Endothelial cell of umbilical vein (primary cell): ENCODE data around the gene HDAC9. TPM values are rescaled to one million over a fixed set of nuclear protein-coding genes. Genes with fewer than 3 reads are reported as not detected.

Experiments used
- BruUV-seq: library from RNA; stranded (reverse); fragments of 400-500 nt; replicated peaks from 2 replicates; lab custom pipeline; 2021; lab: Mats Ljungman, UMichigan
- CTCF ChIA-PET: fragments of 300-600, 350-600 bp; sonication (Branson Sonifier 250); formaldehyde crosslinking; loops from one replicate; lab custom pipeline; 2021; ENCODE audit warnings: antibody characterized with exemption, inconsistent platforms; lab: Charles Lee
- POLR2A ChIA-PET: fragments of 300-600, 350-600 bp; sonication (Branson Sonifier 250); formaldehyde crosslinking; loops from one replicate; lab custom pipeline; 2021; ENCODE audit warnings: antibody characterized with exemption, inconsistent platforms; lab: Charles Lee
- DNase-seq: peaks from one replicate; pipeline ENCODE4 v3.0.0-alpha.2; 2011; ENCODE audit warnings: low read depth, low spot score
- FAIRE-seq: peaks from 2 replicates; lab custom pipeline; 2011; peaks lifted over from hg19 to GRCh38; lab: Jason Lieb, UNC
- H2AFZ ChIP-seq: 2 replicates; pipeline ENCODE4 v1.6.0; 2012; ENCODE audit warnings: low read depth, low read length, control low read depth, inconsistent platforms
- H3K27ac ChIP-seq: 2 replicates; pipeline ENCODE4 v1.5.1; 2011; ENCODE audit warnings: low read depth, mild to moderate bottlenecking, control low read depth, low read length, moderate library complexity; ENCODE audit not compliant: insufficient read depth
- H3K27me3 ChIP-seq, 2 experiments: 2 replicates each; pipeline versions ENCODE4 v1.6.0 to v1.6.1; 2011; ENCODE audit warnings: low read length in 2 of 2, mixed read lengths in 1 of 2; ENCODE audit not compliant: control insufficient read depth in 2 of 2, insufficient read depth in 2 of 2
- H3K36me3 ChIP-seq, 2 experiments: 2 replicates in 1 of 2; 3 replicates in 1 of 2; pipeline ENCODE4 v1.5.1; 2011; ENCODE audit warnings: low read length in 2 of 2, mild to moderate bottlenecking in 1 of 2, moderate library complexity in 1 of 2; ENCODE audit not compliant: control insufficient read depth in 2 of 2, insufficient read depth in 2 of 2; ENCODE audit errors: extremely low read depth in 1 of 2
- H3K4me1 ChIP-seq: 3 replicates; pipeline ENCODE4 v1.5.1; 2011; ENCODE audit warnings: mild to moderate bottlenecking, low read length; ENCODE audit not compliant: control insufficient read depth, insufficient read depth; ENCODE audit errors: extremely low read depth
- H3K4me2 ChIP-seq: 2 replicates; pipeline ENCODE4 v1.6.1; 2011; ENCODE audit warnings: low read length, control low read depth, mixed read lengths; ENCODE audit not compliant: insufficient read depth
- H3K4me3 ChIP-seq, 3 experiments: fragments of 200-600 bp in 1 of 3; sonication (generic), shearing (Covaris generic) in 1 of 3; replicated peaks in 1 of 3; 2 replicates each; pipeline ENCODE4 v1.5.1; 2011 to 2016; ENCODE audit warnings: control low read depth in 3 of 3, low read length in 3 of 3, mild to moderate bottlenecking in 2 of 3, inconsistent platforms in 1 of 3, low read depth in 1 of 3, moderate library complexity in 1 of 3; ENCODE audit not compliant: insufficient read depth in 1 of 3
- H3K79me2 ChIP-seq: 2 replicates; pipeline ENCODE4 v1.6.0; 2012; ENCODE audit warnings: low read length, inconsistent platforms; ENCODE audit not compliant: control insufficient read depth, insufficient read depth
- H3K9ac ChIP-seq: replicated peaks from 2 replicates; pipeline ENCODE3; 2011; ENCODE audit warnings: low read length, control low read depth; ENCODE audit not compliant: insufficient read depth; ENCODE audit errors: extremely low read depth
- H3K9me1 ChIP-seq: replicated peaks from 3 replicates; pipeline ENCODE4 v1.6.0; 2011; ENCODE audit warnings: mild to moderate bottlenecking, low read length; ENCODE audit not compliant: control insufficient read depth, insufficient read depth; ENCODE audit errors: extremely low read depth
- H3K9me3 ChIP-seq: replicated peaks from 2 replicates; pipeline ENCODE4 v1.5.1; 2012; ENCODE audit warnings: low read length, inconsistent platforms; ENCODE audit not compliant: control insufficient read depth, insufficient read depth
- H4K20me1 ChIP-seq: replicated peaks from 2 replicates; pipeline ENCODE3; 2011; ENCODE audit warnings: mild to moderate bottlenecking, low read length; ENCODE audit not compliant: control insufficient read depth, insufficient read depth; ENCODE audit errors: extremely low read depth
- CTCF ChIP-seq, 2 donors: IDR thresholded peaks; 1 replicate in 1 of 2; 2 replicates in 1 of 2; pipeline ENCODE4 v1.5.1; 2011; ENCODE audit warnings: low read length in 2 of 2, mild to moderate bottlenecking in 2 of 2, moderate library complexity in 2 of 2, control low read depth in 1 of 2, inconsistent platforms in 1 of 2, low read depth in 1 of 2; ENCODE audit not compliant: insufficient read depth in 1 of 2; ENCODE audit errors: extremely low read depth in 1 of 2
- EZH2 ChIP-seq: IDR thresholded peaks from 2 replicates; pipeline ENCODE4 v1.6.1; 2012; ENCODE audit warnings: borderline replicate concordance, low read depth, mild to moderate bottlenecking, moderate library complexity, low read length, inconsistent platforms; ENCODE audit not compliant: severe bottlenecking
- FOS ChIP-seq: IDR thresholded peaks from 2 replicates; pipeline ENCODE4 v1.6.1; 2011; ENCODE audit warnings: mild to moderate bottlenecking, low read length, moderate library complexity, borderline replicate concordance; ENCODE audit not compliant: insufficient read depth
- GATA2 ChIP-seq: IDR thresholded peaks from 2 replicates; pipeline ENCODE4 v1.7.0; 2011; ENCODE audit warnings: low read depth, mild to moderate bottlenecking, moderate library complexity, mixed read lengths, low read length; ENCODE audit not compliant: insufficient read length, insufficient read depth
- JUN ChIP-seq: IDR thresholded peaks from 2 replicates; pipeline ENCODE4 v1.6.1; 2011; ENCODE audit warnings: borderline replicate concordance, low read depth; ENCODE audit not compliant: insufficient read length, insufficient read depth
- MAX ChIP-seq: IDR thresholded peaks from 2 replicates; pipeline ENCODE4 v1.6.1; 2011; ENCODE audit not compliant: insufficient read depth, insufficient read length
- MYC ChIP-seq: IDR thresholded peaks from one replicate; pipeline ENCODE4 v1.6.1; 2011; ENCODE audit warnings: mild to moderate bottlenecking, low read depth, low read length
- POLR2A ChIP-seq: IDR thresholded peaks from 2 replicates; pipeline ENCODE4 v1.6.1; 2012; ENCODE audit warnings: low read depth, mild to moderate bottlenecking, control low read depth, low read length
- POLR2AphosphoS5 ChIP-seq: IDR thresholded peaks from 2 replicates; pipeline ENCODE4 v1.6.1; 2012; ENCODE audit warnings: low read depth, mild to moderate bottlenecking, control low read depth, low read length, moderate library complexity; ENCODE audit not compliant: insufficient read depth
- dilution Hi-C: fragments of 300-500 bp; cut with MboI; formaldehyde crosslinking; loops from one replicate; pipeline ENCODE4 v1.15.0; 2019; ENCODE audit warnings: low sequenced_read_pairs; ENCODE audit not compliant: extremely low pct_ligation_motif_present
- intact Hi-C: fragments of 100-400 bp; cut with micrococcal nuclease; formaldehyde crosslinking; loops from one replicate; pipeline ENCODE4 v1.10.0; 2022
- polyA plus RNA-seq, 4 experiments: library from polyadenylated mRNA; depleted of rRNA in 3 of 4; stranded (reverse) in 3 of 4; unstranded in 1 of 4; fragments of >200 nt; gene quantifications; 2 replicates each; pipeline versions ENCODE4 v1.2.1 to v1.2.3, GENCODE V29; 2011 to 2012; ENCODE audit warnings: missing spikeins in 1 of 4
- total RNA-seq: library from RNA; stranded (reverse); gene quantifications from 2 replicates; pipeline ENCODE4 v1.2.3, GENCODE V29; 2021

The HDAC9 gene
- total and polyA plus RNA-seq, 2 donors (not counting 3 experiments of a cell fraction or from before 2014, with no cell fraction given): 1.8 to 11.6 TPM

- Histone ChIP-seq H3K9me1 (no peaks in the 10 kb centered on the region), H3K9ac (no peak overlapping the region), H3K27me3 (no peaks in the 10 kb centered on the region), H2AFZ (no peak overlapping the region), H3K4me2 (no peak overlapping the region), H3K36me3 (no peaks in the 10 kb centered on the region), H3K79me2 (no peaks in the 10 kb centered on the region), H4K20me1 (no peaks in the 10 kb centered on the region), H3K4me3 (no peak overlapping the region), H3K27ac (no peak overlapping the region), H3K9me3 (no peaks in the 10 kb centered on the region), H3K4me1 (no peaks in the 10 kb centered on the region)
- TF ChIP-seq FOS (no peak), CTCF (IDR thresholded peaks at IDR 0.05; ENCODE audit: extremely low read depth in 1 of 2, insufficient read depth in 1 of 2, low read depth in 1 of 2, low read length in 2 of 2) (no peak), JUN (no peak), EZH2 (no peak), POLR2A (no peak), POLR2AphosphoS5 (no peak), MAX (no peak), MYC (no peak), GATA2 (no peak)
- intact Hi-C loops (no loop called here), dilution Hi-C loops (no loop called here)
- ChIA-PET CTCF (no interaction called here), POLR2A (no interaction called here)
- BruUV-seq: no TSS peak
- DNase-seq: no peak
- FAIRE-seq: no peak
These were observed 283.0 kb downstream of the HDAC9 start for GRCh38 chr7:18778594-18778993.
